Measurements from ENCODE around the gene IL21R. TPM values are rescaled to one million over a fixed set of nuclear protein-coding genes. Genes with fewer than 3 reads are reported as not detected.

IL21R gene
- total and polyA plus RNA-seq, 9 of the 15 experiments (the other 6 are each of a cell fraction or from before 2014, with no cell fraction given): 0.04 to 0.34 (median 0.18) TPM; not detected in 1

DNA sequence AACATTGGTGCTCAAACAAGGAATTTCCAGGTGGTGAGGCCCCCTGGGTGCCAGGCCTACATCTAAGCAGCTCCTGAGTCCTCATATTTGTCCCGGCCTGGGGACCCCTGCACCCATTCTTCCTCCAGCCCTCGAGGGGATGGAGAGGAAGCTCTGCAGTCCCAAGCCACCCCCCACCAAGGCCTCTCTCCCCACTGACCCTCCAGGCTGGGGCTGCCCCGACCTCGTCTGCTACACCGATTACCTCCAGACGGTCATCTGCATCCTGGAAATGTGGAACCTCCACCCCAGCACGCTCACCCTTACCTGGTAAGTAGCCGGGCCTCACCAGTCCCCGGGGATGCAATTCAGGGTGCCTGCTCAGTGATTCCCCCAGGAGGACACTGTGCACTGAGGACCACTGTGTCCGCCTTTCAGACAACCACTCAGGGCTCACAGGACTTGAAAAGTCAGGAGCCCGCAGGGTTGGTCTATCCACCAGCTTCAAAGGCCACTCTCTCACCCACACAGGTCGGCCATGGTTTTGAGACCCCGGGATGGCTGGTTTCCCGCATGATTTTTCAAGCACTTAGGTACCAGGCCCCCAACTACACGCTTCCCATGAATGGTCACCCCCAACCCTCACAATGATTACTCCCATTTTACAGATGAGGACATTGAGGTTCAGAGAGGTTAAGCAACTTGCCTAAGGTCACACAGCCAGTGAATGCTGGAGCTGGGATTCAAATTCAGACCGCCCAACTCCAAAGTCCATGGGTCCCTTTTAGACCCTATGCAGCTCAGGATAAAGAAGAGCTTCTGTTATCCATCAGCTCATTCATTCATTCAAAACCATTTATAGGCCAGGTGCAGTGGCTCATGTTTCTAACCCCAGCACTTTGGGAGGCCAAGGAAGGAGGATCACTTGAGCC, 32.4 kb downstream of the IL21R start (continued):
- TF ChIP-seq, protein P1, sequence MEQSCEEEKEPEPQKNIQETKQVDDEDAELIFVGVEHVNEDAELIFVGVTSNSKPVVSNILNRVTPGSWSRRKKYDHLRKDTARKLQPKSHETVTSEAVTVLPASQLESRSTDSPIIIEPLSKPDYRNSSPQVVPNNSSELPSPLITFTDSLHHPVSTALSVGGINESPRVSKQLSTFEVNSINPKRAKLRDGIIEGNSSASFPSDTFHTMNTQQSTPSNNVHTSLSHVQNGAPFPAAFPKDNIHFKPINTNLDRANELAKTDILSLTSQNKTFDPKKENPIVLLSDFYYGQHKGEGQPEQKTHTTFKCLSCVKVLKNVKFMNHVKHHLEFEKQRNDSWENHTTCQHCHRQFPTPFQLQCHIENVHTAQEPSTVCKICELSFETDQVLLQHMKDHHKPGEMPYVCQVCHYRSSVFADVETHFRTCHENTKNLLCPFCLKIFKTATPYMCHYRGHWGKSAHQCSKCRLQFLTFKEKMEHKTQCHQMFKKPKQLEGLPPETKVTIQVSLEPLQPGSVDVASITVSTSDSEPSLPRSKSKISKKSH (CRISPR knock-in tag; IDR thresholded peaks at IDR 0.05): no peak
- TF ChIP-seq SRSF3 (IDR thresholded peaks at IDR 0.05; ENCODE audit: insufficient read depth, low read length): no peak
- no peak for TF ChIP-seq GATAD2A (IDR thresholded peaks at IDR 0.05)
- TF ChIP-seq TEAD1 (CRISPR knock-in tag; IDR thresholded peaks at IDR 0.05): no peak
- TF ChIP-seq ZNF696 (CRISPR knock-in tag; conservative IDR thresholded peaks at IDR 0.05): no peak
- TF ChIP-seq ZFX (CRISPR knock-in tag; IDR thresholded peaks at IDR 0.05): no peak
- TF ChIP-seq KLF6 (CRISPR knock-in tag; IDR thresholded peaks at IDR 0.05; ENCODE audit: borderline replicate concordance): no peak
- TF ChIP-seq SOX6 (IDR thresholded peaks at IDR 0.05): no peak
- TF ChIP-seq PHF8 (IDR thresholded peaks at IDR 0.05; ENCODE audit: borderline replicate concordance, low read length): no peak
- peak; percentile 72 for TF ChIP-seq CHD4 (IDR thresholded peaks at IDR 0.05; ENCODE audit: insufficient read depth, insufficient replicate concordance, low read depth, low read length, poor library complexity, severe bottlenecking)
- no peak for TF ChIP-seq NCOR1 (IDR thresholded peaks at IDR 0.05)
- no peak for TF ChIP-seq SREBF2 (CRISPR knock-in tag; IDR thresholded peaks at IDR 0.05)
- no peak for TF ChIP-seq ZBED1 (IDR thresholded peaks at IDR 0.05)
- TF ChIP-seq RBBP5 (IDR thresholded peaks at IDR 0.05; ENCODE audit: borderline replicate concordance, insufficient read depth, low read length, poor library complexity, severe bottlenecking): no peak
- TF ChIP-seq SMAD4 (CRISPR knock-in tag; conservative IDR thresholded peaks at IDR 0.05): no peak
- TF ChIP-seq NFE2 (IDR thresholded peaks at IDR 0.05; ENCODE audit: low read depth): no peak
- no peak for TF ChIP-seq HDAC6 (IDR thresholded peaks at IDR 0.05; ENCODE audit: low read depth, low read length)
- TF ChIP-seq TRIM24 (IDR thresholded peaks at IDR 0.05): no peak
- no peak for TF ChIP-seq ZNF644 (tag; IDR thresholded peaks at IDR 0.05; ENCODE audit: low read depth)
